UCSD-AML1 (cell line): Measurements from ENCODE around the gene ITIH1.

ENCODE experiments used
- DNase-seq: peaks from one replicate; lab custom pipeline; 2025; ENCODE audit not compliant: unreplicated experiment; lab: John Stamatoyannopoulos, UW

The ITIH1 gene

DNA sequence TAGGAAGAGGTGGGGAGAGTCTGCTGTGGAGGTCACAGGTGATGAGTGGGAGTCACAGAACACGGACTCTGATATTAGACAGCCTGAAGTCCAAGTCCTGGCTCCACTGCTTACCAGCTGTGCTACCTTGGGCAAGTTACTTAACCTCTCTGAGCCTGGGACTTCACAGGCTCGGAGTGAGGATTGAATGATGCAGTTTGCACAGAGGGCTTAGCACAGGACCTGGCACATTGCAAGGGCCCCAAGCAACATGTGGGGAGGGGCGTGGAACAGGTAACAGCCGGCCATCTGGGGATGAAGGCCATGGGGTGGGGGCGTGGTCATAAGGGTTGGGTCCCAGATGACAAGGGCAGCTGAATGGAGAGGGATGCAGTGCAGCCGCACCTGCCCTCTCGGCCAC, 12.9 kb downstream of the ITIH1 start:
- DNase-seq, result no peak

DNA sequence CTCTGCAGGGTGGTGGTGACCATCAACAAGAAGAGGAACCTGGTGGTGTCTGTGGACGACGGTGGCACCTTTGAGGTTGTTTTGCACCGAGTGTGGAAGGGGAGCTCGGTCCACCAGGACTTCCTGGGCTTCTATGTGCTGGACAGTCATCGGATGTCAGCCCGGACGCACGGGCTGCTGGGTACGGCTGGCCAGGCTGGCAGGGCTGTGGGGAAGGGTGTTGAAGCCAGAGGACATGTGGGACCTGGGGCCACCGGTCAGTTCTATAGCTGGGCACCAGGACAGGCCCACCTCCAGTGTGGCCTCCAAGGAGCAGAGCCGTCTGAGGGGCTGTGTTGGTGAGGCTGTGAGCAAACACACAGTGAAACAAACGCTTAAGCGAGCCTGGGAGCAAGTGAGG, 13.3 kb downstream of the ITIH1 start:
- DNase-seq, result no peak

DNA sequence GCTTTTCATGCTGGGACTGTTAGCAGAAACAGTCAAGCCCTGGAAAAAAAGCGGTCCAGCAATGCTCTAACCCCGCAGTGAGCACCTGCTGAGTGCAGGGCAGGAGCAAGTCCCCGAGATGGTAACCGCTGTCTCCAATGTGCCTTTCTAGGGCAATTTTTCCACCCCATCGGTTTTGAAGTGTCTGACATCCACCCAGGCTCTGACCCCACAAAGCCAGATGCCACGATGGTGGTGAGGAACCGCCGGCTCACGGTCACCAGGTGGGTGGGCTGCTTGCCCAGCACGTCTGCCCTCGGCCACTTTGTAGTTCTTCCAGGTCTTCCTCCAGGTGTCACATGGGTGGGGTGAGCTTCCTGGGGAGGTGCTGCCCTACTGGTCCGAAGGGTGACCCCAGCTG, 14.0 kb downstream of the ITIH1 start:
- no peak for DNase-seq

DNA sequence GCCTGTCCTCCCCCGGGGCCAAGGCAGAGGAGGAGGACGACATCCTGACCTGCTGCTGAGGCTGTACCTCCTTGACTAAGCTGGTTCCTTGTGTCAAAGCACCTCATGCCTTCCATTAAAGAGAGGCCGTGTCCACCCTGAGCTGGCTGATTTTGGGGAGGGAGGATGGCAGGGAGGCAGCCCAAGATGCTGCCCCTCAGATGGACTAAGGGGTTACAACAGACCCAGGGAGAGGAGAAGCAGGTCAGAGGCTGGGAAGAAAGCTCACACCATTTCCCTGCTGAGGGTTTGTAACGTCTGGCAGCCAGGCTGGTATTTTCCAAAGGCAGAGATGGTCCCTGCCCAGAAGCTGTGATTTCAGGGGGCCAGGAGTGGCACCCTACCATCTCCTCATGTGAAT, 14.5 kb downstream of the ITIH1 start:
- DNase-seq, result no peak

DNA sequence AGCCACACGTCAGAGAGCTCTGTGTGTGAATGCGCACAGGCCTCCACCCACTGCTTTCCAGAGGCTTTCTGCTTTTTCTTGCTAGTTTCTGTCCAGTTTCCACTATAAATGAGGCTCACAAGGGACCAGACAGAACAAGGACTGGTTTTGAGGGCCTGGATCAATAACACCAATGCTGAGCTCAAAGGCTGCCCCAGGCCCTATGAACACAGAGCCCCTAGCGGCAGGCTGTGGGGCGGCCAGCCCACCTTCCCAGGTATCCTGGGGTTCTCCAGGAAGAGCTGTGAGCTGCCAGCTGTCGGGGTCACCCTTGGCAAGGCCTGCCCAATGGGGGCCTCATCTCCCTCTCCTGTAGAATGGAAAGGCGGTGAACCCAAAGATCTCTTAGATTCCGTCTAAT, 15.0 kb downstream of the ITIH1 start:
- DNase-seq, result no peak

DNA sequence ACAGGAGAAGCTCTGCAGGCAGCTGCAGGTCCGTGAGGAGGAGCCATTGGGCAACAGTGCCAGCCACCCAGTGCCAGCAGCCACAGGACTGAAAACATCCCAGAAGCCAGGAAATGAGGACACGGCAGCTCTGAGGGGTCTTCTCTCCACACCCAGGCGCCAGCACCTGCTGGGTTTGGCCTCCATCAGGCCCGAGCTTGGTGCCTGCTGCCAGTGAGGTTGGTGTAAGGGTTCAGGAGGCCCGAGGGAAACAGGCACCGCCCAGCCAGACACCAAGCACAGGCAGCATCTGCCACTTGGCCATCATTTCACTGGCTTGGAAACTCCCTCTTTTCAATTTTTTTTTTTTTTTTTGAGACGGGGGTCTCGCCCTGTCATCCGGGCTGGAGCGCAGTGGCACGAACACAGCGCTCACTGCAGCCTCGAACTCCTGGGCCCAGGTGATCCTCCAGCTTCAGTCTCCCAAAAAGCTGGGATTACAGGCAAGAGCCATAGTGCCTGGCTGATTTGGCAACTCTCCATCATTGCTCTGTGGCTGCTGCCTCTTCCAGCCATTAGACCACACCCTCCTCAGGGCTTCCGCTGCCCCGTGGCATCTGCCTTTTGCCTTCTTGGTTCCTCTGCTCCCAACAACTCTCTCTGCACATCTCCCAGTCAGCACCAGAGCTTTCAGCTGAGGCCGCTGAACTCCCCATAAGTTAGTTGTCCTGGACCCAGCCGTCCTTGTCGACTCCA, 15.7 kb downstream of the ITIH1 start:
- DNase-seq, result no peak

DNA sequence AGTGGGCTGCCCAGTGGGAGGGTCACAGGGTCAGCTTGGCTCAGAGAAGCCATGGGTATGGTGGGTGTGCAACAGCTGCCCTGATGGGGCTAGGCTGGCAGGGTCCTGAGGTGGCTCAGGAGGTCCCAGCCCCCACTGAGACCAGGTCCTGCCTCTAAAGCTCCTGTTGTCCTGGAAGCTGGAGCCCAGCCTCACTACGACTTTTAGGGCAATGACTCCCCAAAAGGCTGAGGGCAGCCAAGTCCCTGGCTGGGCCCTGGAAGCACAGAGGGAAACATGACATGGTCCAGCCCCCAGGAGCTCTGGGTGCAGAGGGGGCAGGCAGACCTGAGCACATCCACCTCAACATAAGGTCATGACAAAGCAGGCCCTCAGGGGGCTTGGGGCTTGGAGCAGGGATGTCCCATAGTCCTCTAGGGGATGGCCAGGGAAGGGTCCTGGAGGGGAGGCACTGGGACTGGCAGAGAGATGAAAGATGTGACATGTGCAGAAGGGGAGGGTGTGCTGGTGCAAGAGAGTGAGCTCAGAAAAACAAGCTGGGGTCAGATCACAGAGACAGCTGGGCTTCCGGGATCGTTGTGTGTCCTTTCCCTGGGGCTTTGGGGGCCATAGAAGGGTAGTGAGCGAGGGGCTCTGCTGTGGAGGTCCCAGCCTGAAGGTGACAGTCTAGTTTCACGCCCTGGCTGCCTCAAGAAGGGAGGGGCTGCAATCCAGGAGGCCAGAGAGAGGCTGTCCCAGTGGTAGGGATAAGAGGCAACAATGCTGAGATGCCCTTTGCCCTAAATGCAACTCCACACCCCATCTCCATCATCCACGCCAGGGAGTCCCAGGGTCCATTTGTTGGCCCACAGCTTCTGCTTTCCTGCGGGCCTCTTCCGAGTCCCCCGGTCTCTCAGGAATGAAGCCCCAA, 16.6 kb downstream of the ITIH1 start:
- DNase-seq, result no peak

DNA sequence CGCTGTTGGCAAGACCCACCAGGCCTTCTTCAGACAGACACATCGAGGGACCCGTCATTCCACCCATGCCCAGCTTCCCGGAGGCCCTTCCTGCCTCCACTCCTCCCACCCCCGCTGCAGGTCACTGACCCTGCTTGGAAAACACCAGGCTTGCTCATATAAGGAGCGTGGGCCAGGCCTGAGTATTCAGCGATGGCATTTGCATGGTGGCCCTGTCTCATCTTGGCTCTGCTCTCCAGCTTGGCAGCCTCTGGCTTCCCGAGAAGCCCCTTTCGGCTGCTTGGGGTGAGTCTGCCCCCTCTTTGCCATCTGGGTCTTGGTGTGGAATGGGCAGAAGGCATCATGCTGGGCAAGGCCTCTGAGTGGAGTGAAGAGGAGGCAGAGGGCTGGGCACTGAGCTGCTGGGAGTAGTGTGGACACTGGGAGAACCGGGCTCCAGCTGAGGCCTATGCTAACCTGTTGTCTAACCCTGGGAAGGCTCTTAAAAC, 17.3 kb downstream of the ITIH1 start, which contains the start of gene ITIH3:
Gene ITIH3 (plus strand): TSS at position 185 of the 488 bp plus-strand sequence. CDS start 8 bp downstream, at position 193.
- no peak for DNase-seq

DNA sequence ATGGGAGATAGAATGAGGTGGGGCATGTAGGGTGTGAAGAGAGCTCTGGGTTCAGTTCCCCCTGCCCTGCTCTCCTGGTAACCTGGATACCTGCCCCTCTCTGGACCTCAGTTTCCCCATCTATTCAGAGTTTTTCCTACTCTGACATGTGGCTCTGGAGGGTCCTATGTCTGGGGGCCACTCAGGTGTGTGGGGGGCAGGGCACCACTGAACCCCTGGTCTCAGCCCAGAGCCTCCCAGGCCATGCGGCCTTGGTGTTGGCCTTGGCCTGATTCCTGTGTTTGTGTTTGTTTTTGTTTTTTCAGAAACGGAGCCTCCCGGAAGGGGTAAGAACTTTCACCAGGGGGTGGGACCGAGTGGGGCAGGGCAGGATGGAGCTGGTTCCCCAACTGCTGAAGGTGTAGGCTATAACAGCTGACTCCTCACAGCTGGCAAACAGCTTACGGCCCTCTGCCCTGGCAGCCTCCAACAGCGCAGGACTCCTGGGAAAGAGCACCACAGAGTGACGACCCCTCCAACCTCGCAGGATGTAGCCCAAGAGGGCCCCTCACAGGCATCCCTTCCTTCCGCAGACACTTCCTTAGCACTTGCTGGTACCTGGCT, 18.0 kb downstream of the ITIH1 start:
- DNase-seq, result no peak

DNA sequence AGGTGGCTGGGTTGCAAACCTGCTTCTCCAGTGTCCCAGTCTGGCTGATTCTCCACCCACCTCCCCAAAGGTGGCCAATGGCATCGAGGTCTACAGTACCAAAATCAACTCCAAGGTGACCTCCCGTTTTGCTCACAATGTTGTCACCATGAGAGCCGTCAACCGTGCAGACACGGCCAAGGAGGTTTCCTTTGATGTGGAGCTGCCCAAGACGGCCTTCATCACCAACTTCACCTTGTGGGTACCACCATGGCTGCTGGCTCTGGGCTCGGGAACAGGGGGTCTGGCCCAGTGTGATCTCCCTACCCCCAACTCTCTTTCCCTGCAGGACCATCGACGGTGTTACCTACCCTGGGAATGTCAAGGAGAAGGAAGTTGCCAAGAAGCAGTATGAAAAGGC, 19.0 kb downstream of the ITIH1 start:
- DNase-seq, result no peak

DNA sequence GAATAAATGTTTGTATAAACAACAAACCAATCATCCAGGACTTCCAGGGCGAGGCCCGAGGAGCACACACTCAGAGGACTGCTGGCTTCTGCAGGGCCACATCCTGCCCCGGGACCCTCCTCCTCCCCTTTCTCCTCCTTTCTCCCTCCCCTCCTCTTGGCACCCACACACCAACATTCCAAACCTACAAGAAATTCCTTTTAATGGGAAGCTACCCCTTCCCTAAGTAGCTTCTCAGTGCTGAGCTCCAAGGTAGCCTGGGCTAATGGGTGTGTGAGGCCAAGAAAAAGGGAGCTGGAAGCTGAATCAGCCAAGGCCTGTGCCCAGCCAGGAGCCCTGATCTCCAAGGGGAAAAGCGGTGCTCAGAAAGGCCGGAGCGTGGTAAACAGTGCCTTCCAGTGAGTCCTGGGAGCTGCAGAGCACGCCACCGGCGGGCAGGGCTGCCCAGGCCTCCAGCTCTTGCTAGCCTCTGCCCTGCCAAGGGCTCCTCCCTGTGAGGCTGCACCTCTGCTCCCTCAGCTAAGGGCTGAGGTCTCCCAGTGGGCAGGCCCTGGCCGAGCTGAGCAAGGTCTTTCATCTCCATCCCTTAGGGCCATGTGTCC, 21.1 kb downstream of the ITIH1 start:
- DNase-seq, result no peak

DNA sequence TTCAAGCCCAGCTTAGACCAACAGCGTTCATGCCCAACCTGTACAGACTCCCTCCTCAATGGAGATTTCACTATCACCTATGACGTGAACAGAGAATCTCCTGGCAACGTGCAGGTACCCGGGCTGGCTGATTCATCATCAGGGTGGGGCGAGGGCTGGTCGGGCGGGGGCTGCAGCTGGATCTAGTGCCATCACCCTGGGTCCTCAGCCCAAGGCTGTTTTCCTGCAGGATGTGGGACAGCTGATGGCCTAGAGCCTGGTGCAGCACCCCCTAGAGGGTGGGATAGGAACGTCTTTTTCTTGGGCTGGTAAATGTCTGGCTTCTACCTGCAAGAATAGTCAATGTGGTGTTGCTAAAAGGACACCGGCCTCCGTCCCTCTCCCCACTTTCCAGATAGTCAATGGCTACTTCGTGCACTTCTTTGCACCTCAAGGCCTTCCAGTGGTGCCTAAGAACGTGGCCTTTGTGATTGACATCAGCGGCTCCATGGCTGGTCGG, 21.6 kb downstream of the ITIH1 start:
- peak; percentile 24 for DNase-seq

DNA sequence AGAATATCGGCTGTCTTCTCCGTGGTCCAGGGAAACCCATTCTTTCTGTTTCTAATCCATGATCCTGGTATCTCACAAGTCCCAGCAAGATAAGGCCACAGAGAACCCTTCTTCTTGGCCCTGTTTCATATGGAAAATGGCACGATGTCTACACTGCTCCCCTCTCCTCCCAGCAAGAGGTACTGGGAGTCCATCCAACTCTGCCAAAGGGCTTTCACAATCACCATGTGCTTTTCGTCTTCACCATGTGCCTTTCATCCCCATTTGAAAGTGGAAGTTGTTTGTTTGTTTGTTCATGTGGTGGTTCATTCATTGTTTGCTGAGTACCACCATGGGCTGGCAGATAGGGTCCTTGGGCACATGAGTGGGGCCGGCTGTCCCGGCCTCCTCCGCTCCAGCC, 22.7 kb downstream of the ITIH1 start:
- DNase-seq, result no peak

DNA sequence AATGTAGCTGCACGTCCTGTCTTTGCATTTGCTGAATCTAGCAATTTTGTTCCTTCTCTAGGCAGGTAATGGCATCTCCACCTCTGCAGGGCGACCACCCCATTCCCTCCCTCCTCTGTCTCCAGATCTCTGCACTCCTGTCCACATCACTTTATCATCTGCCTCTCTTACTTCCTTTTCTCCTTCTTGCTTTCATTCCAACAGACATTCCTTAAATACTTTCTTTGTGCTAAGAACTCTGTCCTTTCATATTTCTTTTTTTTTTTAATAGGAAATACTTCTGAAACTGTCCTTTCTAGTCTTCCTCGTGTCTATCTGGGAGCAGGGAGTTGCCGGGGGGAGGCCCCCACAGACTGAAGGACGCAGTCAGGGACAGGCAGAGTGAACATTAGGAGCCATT, 24.4 kb downstream of the ITIH1 start:
- no peak for DNase-seq

DNA sequence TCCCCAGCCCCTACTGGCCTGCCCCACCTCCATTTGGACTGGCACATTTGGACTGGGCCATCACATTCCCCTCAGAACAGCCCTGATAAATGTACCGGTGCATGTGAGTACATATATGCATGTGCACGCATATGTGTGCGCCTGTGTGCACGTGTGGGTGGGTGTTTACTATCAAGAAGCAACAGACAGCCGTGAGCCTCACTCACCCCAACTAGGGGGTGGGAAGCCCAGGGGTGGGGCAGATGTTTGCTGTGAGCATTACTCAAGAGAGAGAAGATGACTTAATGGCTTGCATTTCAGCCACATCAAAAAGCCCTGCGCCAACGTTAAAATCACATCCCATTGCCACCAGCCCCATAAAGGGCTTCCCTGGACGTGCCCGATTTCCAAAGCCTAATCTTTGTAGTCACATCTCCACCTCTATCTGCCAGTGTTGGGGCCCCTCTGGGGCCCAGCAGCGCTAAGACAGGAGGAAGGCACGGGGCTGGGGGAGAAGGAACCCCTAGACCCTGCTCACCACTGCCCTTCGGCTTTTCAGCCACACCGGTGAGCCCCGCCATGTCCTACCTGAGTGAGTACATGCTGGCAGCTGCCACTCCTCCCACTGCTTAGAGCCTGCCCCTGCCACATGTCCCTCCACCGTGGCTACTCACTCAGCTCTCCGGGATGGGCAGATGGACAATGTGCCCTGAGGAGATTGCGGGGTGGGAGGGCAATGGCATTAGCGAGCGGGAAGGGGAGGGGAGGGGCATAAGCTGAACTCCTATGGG, 28.1 kb downstream of the ITIH1 start:
- DNase-seq, result no peak

DNA sequence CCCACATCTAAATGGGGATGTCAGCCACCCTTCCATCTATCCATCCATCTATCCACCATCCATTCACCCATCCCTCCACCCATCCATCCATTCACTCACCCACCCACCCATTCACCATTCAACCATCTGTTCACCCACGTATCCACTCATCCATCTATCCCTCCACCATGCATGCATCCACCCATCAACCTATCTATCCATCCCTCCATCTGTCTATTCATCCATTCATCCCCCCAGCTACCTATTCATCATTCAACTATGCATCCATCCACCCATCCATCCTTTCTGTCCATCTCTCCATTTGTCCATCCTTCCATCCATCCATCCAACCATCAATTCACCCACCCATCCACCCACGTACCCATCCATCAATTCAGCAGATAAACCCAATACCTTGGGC, 31.8 kb downstream of the ITIH1 start:
- DNase-seq, result no peak

DNA sequence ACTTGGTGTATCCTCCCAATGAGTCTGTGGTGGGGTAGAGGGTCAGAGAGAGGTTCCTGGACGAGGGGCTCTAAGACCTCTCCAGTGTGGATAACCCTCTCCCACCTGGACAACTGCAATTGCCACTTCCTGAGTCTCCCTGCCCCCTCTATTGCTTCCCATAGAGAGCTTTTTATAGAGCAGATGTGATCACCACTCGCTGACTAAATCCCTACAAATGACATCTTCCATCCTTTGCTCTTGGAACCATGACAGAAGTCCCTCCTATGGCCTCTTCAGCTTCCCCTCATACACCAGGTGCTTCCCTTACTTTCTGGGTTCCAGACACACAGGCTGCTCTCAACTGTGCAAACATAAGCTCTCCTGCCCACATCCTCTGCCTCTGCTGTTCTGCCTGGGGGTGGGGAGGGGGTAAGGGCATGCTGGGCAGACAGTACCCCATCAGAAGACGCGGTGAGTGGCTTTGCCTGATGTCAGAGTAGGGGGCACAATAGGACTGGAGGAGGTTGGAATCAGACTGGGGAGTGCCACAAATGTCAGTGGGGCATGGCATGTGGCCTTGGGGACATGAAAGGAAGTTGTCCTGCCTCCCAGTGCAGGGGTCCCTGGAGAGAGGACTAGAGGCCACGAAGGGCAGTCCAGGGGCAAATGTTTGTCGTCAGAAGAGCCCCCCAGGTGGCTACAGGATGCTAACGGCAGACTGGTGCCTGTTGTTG, 32.4 kb downstream of the ITIH1 start:
- DNase-seq, result peak; percentile 24

DNA sequence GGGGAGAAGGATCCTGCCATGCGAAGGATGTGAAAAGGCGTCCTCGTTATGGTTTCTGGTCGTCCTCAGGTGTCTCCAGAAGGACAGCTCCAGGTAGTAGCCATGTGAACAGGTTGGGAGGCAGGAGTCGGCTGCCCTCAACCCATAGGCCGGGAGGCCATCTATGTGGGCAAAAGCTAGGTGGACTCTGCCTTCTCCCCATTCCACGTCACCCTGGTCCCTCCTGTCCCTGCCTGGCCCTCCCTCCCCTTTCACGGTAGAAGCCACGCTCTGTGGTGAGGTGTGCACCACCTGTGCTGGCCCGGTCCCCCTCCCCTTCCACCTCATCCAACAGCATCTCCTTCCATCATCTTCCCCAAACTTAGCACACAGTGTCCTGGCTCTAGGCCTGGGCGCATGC, 33.5 kb downstream of the ITIH1 start:
- no peak for DNase-seq

DNA sequence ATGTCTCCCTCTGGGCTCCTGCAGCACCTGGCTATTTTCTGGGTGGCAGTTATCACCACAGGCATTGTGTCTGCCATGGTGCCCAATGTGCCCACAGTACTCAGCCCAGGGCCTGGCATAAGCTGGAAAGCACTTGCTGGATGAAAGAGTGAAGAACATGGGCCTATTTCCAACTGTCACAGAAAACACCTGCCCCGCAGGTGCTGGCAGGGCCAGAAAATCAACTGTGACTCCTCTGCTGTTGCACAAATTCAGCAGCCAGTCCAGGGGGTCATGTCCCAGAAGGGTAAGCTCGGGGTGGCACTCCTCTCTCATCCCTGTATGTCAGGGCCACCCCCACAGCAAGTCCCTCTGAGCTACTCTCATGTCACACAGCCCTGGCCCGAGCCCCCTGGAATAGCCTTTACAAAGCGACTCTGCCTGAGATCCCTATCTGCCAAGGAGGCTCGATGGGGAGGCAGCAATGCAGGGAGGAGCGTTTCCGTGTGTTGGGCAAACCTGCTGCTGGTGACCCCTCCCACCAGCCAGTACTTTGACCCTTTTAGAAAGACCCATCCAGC, 34.1 kb downstream of the ITIH1 start:
- no peak for DNase-seq
